MCF 10A (cell line): Measurements from ENCODE around the gene CYBA. TPM values are rescaled to one million over a fixed set of nuclear protein-coding genes. Genes with fewer than 3 reads are reported as not detected.

ENCODE experiments used
- BruUV-seq: library from RNA; stranded (reverse); fragments of 400-500 nt; replicated peaks from 2 replicates; lab custom pipeline; 2021; lab: Mats Ljungman, UMichigan
- CTCF ChIA-PET: fragments of 300-600 bp; sonication (Branson Sonifier 250); formaldehyde crosslinking; extraction: SDS; loops from one replicate; lab custom pipeline; 2021; ENCODE audit warnings: antibody characterized with exemption, inconsistent platforms; lab: Yijun Ruan, JAX
- POLR2A ChIA-PET: fragments of 300-600, 350-650 bp; sonication (Branson Sonifier 250); formaldehyde crosslinking; extraction: SDS; loops from one replicate; lab custom pipeline; 2020; ENCODE audit warnings: antibody characterized with exemption, inconsistent platforms; lab: Yijun Ruan, JAX
- DNase-seq: peaks from one replicate; pipeline ENCODE4 v3.0.0-alpha.2; 2018; ENCODE audit not compliant: unreplicated experiment
- H3K27ac Mint-ChIP-seq: one replicate; pipeline ENCODE4 v1.8.0; 2022; ENCODE audit warnings: mild to moderate bottlenecking, low read depth, mixed read lengths; ENCODE audit not compliant: unreplicated experiment
- H3K27me3 Mint-ChIP-seq: one replicate; pipeline ENCODE4 v1.8.0; 2022; ENCODE audit warnings: mixed read lengths; ENCODE audit not compliant: insufficient read depth, unreplicated experiment
- H3K36me3 Mint-ChIP-seq: one replicate; pipeline ENCODE4 v1.8.0; 2022; ENCODE audit warnings: mild to moderate bottlenecking, moderate library complexity, mixed read lengths; ENCODE audit not compliant: insufficient read depth, unreplicated experiment
- H3K4me1 Mint-ChIP-seq: one replicate; pipeline ENCODE4 v1.8.0; 2022; ENCODE audit warnings: mixed read lengths; ENCODE audit not compliant: insufficient read depth, unreplicated experiment
- H3K4me3 Mint-ChIP-seq: one replicate; pipeline ENCODE4 v1.8.0; 2022; ENCODE audit warnings: mild to moderate bottlenecking, moderate library complexity, mixed read lengths; ENCODE audit not compliant: unreplicated experiment
- H3K9me3 Mint-ChIP-seq: one replicate; pipeline ENCODE4 v1.8.0; 2022; ENCODE audit warnings: mixed read lengths; ENCODE audit not compliant: unreplicated experiment
- CTCF ChIP-seq: fragments of 200-600 bp; IDR thresholded peaks from one replicate; pipeline ENCODE4 v1.8.0; 2022; ENCODE audit warnings: antibody characterized with exemption, mild to moderate bottlenecking; ENCODE audit not compliant: unreplicated experiment
- intact Hi-C: fragments of 100-400 bp; cut with micrococcal nuclease; formaldehyde crosslinking; loops from 2 replicates; pipeline ENCODE4 v1.14.1; 2022
- total RNA-seq: library from RNA; stranded (reverse); gene quantifications from 2 replicates; pipeline ENCODE4 v1.2.3, GENCODE V29; 2022

CYBA gene
- total RNA-seq, 1 experiment from 2014 or later: 0.84 TPM

- H3K4me3 Mint-ChIP-seq: no peak overlapping the region
- no peaks in the 10 kb centered on the region for H3K9me3 Mint-ChIP-seq
- no peaks in the 10 kb centered on the region for H3K27me3 Mint-ChIP-seq
- intact Hi-C loops: no loop called here
- H3K4me1 Mint-ChIP-seq: no peaks in the 10 kb centered on the region
- H3K36me3 Mint-ChIP-seq: peaks cover 85% of the 10 kb centered on the region
- H3K27ac Mint-ChIP-seq: no peak overlapping the region
- no peak for TF ChIP-seq CTCF
- POLR2A ChIA-PET: no interaction called here
- DNase-seq: no peak
- CTCF ChIA-PET: no interaction called here
- no TSS peak for BruUV-seq
Observed at GRCh38 chr16:88605186-88606147, 45.4 kb downstream of the CYBA start.

- ChIA-PET POLR2A (interaction anchor here (0.6 kb wide), 1 partner anchor 8 kb away, joined by 3 read pairs; no protein-coding TSS in a partner anchor), CTCF (interaction anchor here (0.5 to 0.6 kb wide), 2 partner anchors 13 to 180 kb away, joined by 3 to 4 read pairs; no protein-coding TSS in a partner anchor)
- Mint-ChIP-seq H3K9me3 (no peaks in the 10 kb centered on the region), H3K27ac (no peak overlapping the region), H3K36me3 (peaks cover 84% of the 10 kb centered on the region), H3K4me1 (no peaks in the 10 kb centered on the region), H3K27me3 (no peaks in the 10 kb centered on the region), H3K4me3 (no peak overlapping the region)
- no TSS peak for BruUV-seq
- DNase-seq: peak; percentile 2
- TF ChIP-seq CTCF: no peak
- intact Hi-C loops: no loop called here
Observed at GRCh38 chr16:88602091-88602490, 48.8 kb downstream of the CYBA start.

GRCh38 chr16:88601313-88602036, 49.4 kb downstream of the CYBA start:
- no peaks in the 10 kb centered on the region for H3K4me1 Mint-ChIP-seq
- intact Hi-C loops: no loop called here
- no peak for TF ChIP-seq CTCF
- peak; percentile 1 for DNase-seq
- no peaks in the 10 kb centered on the region for H3K27me3 Mint-ChIP-seq
- no peaks in the 10 kb centered on the region for H3K9me3 Mint-ChIP-seq
- POLR2A ChIA-PET: interaction anchor here (0.6 kb wide), 1 partner anchor 8 kb away, joined by 3 read pairs; no protein-coding TSS in a partner anchor
- CTCF ChIA-PET: interaction anchor here (0.6 kb wide), 2 partner anchors 15 to 887 kb away, joined by 3 to 4 read pairs; no protein-coding TSS in a partner anchor
- BruUV-seq: no TSS peak
- no peak overlapping the region for H3K4me3 Mint-ChIP-seq
- H3K36me3 Mint-ChIP-seq: peaks cover 78% of the 10 kb centered on the region
- peak overlapping the region; percentile 42 for H3K27ac Mint-ChIP-seq

GRCh38 chr16:88600539-88600896, 50.3 kb downstream of the CYBA start:
- BruUV-seq: no TSS peak
- peaks cover 78% of the 10 kb centered on the region for H3K36me3 Mint-ChIP-seq
- CTCF ChIA-PET: no interaction called here
- intact Hi-C loops: no loop called here
- no peaks in the 10 kb centered on the region for H3K9me3 Mint-ChIP-seq
- POLR2A ChIA-PET: no interaction called here
- H3K27ac Mint-ChIP-seq: no peak overlapping the region
- no peak for DNase-seq
- H3K4me1 Mint-ChIP-seq: no peaks in the 10 kb centered on the region
- no peak for TF ChIP-seq CTCF
- no peaks in the 10 kb centered on the region for H3K27me3 Mint-ChIP-seq
- H3K4me3 Mint-ChIP-seq: no peak overlapping the region
